Measurements from ENCODE around the gene PSMF1. TPM values are rescaled to one million over a fixed set of nuclear protein-coding genes. Genes with fewer than 3 reads are reported as not detected.
A peak's percentile ranks its signal among the peaks of the same experiment; 100 is the strongest.

The PSMF1 gene
- total and polyA plus RNA-seq, 2 of the 13 experiments (the other 11 are each of a cell fraction or from before 2014, with no cell fraction given), result 82.5 to 86.0 TPM

GRCh38 chr20:1184260-1184637, 65.8 kb downstream of the PSMF1 start (continued):
- 0 out of 2 replicates have a peak, but pooled peaks have one; percentile 17 for TF ChIP-seq ZNF619 (CRISPR knock-in tag; IDR thresholded peaks at IDR 0.05)
- TF ChIP-seq ZBTB7B (CRISPR knock-in tag; IDR thresholded peaks at IDR 0.05), result peak; percentile 14; the same call in 1 of the 2 replicates
- no peak for TF ChIP-seq CBX2 (IDR thresholded peaks at IDR 0.05; ENCODE audit: low read depth, low read length)
- no peak for TF ChIP-seq CBX2 (CRISPR knock-in tag; IDR thresholded peaks at IDR 0.05; ENCODE audit: low read depth)
- 0 out of 2 replicates have a peak, but pooled peaks have one; percentile 54 for TF ChIP-seq ZNF350 (CRISPR knock-in tag; IDR thresholded peaks at IDR 0.05; ENCODE audit: borderline replicate concordance, low read depth)
- TF ChIP-seq RAD51 (IDR thresholded peaks at IDR 0.05; ENCODE audit: borderline replicate concordance), result no peak
- no peak for TF ChIP-seq SKIL (CRISPR knock-in tag; IDR thresholded peaks at IDR 0.05; ENCODE audit: borderline replicate concordance)
- TF ChIP-seq ZNF770 (CRISPR knock-in tag; IDR thresholded peaks at IDR 0.05), result no peak
- no peak for TF ChIP-seq YEATS4 (CRISPR knock-in tag; IDR thresholded peaks at IDR 0.05; ENCODE audit: borderline replicate concordance)
- no peak for TF ChIP-seq ZNF569 (CRISPR knock-in tag; IDR thresholded peaks at IDR 0.05; ENCODE audit: borderline replicate concordance)
- no peak for TF ChIP-seq MAFK (conservative IDR thresholded peaks at IDR 0.05 in 1 of 2, IDR thresholded peaks at IDR 0.05 in 1 of 2; ENCODE audit: low read length in 2 of 2)
- TF ChIP-seq DR1 (CRISPR knock-in tag; IDR thresholded peaks at IDR 0.05), result no peak
